ENCODE measurements around the gene ENDOV. TPM values are rescaled to one million over a fixed set of nuclear protein-coding genes. Genes with fewer than 3 reads are reported as not detected.

The ENDOV gene
- total RNA-seq, 4 donors from 2014 or later: 9.1 to 14.7 (median 13.0) TPM

DNA sequence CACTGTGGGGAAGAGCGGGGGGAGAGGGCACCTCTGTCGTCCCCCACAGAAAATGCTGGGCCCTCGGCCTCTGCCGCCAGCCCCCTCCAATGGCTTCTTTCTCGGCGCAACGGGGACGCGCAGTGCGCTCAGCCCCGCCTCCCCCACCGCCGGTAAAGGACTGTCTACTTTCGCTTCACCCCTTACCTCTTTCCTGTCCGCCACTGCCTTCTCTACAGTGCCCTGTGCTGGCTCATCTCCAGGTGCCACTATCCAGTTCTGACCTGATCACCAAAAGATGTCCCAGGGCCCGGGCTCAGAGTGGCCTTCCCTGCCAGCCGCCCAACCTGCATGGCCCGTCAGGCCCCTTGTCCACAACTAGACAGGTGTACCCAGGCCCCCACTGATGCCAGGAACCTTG lies 7.3 kb downstream of the ENDOV start:
- Histone ChIP-seq H3K9me3 (no peaks in the 10 kb centered on the region), H3K4me1 (peaks cover 8 to 31% (median 10%) of the 10 kb centered on the region in 4 donors), H3K4me3 (no peak overlapping the region), H3K27me3 (no peaks in the 10 kb centered on the region), H3K36me3 (peaks cover 0 to 21% (median 9%) of the 10 kb centered on the region in 4 donors), H3K27ac (replicated peaks in 1 of 4) (no peak overlapping the region)
- intact Hi-C loops (cut with DNase I): loop anchor here (10.0 kb wide), 1 partner anchor 443 kb away; no protein-coding TSS in a partner anchor
- TF ChIP-seq POLR2A (IDR thresholded peaks at IDR 0.05; ENCODE audit: low read depth) (no peak), POLR2AphosphoS5 (IDR thresholded peaks at IDR 0.05) (no peak), EP300 (IDR thresholded peaks at IDR 0.05) (no peak)
- TF ChIP-seq, protein P1, sequence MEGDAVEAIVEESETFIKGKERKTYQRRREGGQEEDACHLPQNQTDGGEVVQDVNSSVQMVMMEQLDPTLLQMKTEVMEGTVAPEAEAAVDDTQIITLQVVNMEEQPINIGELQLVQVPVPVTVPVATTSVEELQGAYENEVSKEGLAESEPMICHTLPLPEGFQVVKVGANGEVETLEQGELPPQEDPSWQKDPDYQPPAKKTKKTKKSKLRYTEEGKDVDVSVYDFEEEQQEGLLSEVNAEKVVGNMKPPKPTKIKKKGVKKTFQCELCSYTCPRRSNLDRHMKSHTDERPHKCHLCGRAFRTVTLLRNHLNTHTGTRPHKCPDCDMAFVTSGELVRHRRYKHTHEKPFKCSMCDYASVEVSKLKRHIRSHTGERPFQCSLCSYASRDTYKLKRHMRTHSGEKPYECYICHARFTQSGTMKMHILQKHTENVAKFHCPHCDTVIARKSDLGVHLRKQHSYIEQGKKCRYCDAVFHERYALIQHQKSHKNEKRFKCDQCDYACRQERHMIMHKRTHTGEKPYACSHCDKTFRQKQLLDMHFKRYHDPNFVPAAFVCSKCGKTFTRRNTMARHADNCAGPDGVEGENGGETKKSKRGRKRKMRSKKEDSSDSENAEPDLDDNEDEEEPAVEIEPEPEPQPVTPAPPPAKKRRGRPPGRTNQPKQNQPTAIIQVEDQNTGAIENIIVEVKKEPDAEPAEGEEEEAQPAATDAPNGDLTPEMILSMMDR (IDR thresholded peaks at IDR 0.05): no peak
- DNase-seq (ENCODE audit: extremely low spot score): no peak
- WGBS: 85% methylated on average over 16 of the region's 18 CpGs

DNA sequence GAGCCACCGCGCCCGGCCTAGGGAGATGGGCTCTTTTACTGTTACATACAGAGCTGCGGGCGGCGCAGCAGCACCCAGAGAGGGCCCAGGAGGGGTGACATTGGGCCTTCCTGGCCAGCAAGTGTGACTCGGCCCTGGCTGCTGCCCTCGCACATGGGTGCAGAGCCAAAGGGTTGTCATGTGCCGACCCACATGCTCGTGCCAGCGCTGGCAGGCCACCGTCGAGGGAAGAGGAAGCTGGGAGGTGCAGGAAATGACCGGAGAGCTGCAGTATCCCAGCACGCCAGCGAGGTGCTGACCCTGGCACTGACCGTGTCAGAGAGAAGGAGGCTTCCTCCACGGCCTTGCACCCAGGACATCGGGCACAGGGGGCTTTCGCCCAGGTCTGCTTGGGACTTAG lies 8.0 kb downstream of the ENDOV start:
- TF ChIP-seq POLR2A (IDR thresholded peaks at IDR 0.05; ENCODE audit: low read depth) (no peak), EP300 (IDR thresholded peaks at IDR 0.05) (no peak), POLR2AphosphoS5 (IDR thresholded peaks at IDR 0.05) (peak in 1 of 2 donors; percentile 36)
- TF ChIP-seq, protein P1 (IDR thresholded peaks at IDR 0.05): no peak
- Histone ChIP-seq H3K27me3 (no peaks in the 10 kb centered on the region), H3K4me1 (peaks cover 8 to 27% (median 9%) of the 10 kb centered on the region in 4 donors), H3K27ac (replicated peaks in 1 of 4) (no peak overlapping the region), H3K4me3 (no peak overlapping the region), H3K9me3 (no peaks in the 10 kb centered on the region), H3K36me3 (peaks cover 0 to 19% (median 6%) of the 10 kb centered on the region in 4 donors)
- no peak for DNase-seq (ENCODE audit: extremely low spot score)
- WGBS: 69% methylated on average over 19 of the region's 20 CpGs
- intact Hi-C loops (cut with DNase I): loop anchor here (10.0 kb wide), 1 partner anchor 442 kb away; no protein-coding TSS in a partner anchor

DNA sequence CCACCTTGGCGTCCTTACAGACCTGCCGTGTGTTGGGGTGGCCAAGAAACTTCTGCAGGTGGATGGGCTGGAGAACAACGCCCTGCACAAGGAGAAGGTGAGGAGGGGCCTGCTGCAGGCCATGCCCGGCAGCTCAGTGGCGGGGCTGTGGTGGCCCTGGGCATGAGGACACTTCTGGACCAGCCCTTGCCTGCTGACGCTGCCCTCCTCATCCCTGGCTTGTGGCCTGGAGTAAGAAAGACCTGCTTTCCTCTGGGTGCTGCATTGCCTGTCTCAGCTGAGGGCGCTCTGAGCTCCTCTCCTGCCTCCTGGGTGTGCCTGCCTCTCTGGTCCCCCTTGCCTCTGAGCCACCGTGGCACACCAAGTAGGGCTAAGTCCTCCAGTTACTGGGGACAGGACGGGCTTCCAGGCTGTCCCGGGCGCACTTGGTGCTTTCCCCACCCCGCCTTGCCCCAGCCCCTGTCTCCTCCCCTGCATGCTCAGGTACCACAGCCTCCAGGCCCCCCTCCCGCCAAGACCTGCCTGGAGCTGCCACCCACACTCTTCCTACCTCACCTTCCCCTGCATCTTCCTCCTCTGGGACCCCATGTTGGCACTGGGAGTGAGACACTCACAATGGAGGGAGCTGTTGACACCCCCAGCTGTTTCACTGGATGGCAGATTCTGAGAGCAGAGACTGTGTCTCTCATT lies 8.7 kb downstream of the ENDOV start:
- intact Hi-C loops (cut with DNase I): loop anchor here (10.0 kb wide), 1 partner anchor 441 kb away; no protein-coding TSS in a partner anchor
- no peaks in the 10 kb centered on the region for H3K27me3 ChIP-seq
- WGBS: 81% methylated on average over 9 of the region's 13 CpGs
- TF ChIP-seq, protein P1 (IDR thresholded peaks at IDR 0.05): no peak
- TF ChIP-seq EP300 (IDR thresholded peaks at IDR 0.05) (no peak), POLR2AphosphoS5 (IDR thresholded peaks at IDR 0.05) (no peak), POLR2A (IDR thresholded peaks at IDR 0.05; ENCODE audit: low read depth) (no peak)
- no peaks in the 10 kb centered on the region for H3K9me3 ChIP-seq
- H3K36me3 ChIP-seq: peaks cover 0 to 25% (median 8%) of the 10 kb centered on the region in 4 donors
- no peak overlapping the region for H3K27ac ChIP-seq (replicated peaks in 1 of 4)
- no peak overlapping the region for H3K4me3 ChIP-seq
- H3K4me1 ChIP-seq: peaks cover 8 to 22% (median 9%) of the 10 kb centered on the region in 4 donors
- no peak for DNase-seq (ENCODE audit: extremely low spot score)

DNA sequence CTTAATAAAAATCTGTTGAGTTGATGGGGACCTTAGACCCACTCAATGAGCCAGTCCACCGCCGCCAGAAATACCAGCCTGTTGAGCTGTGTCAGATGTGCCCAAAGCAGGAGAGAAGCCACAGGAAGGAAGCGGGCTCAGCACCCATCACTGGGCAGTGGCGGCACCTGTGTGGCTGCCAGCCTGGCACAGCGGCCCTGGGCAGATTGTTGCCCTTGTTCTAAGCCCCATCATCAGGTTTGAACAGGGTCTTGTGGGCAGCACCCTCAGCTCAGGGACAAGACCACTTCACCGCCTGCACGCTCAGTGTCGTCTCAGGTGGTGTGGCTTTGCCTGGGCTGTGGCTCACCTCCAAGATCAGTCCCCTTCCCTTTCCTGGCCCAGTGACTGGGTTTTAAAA lies 9.3 kb downstream of the ENDOV start:
- TF ChIP-seq, protein P1 (IDR thresholded peaks at IDR 0.05): no peak
- no peak for TF ChIP-seq POLR2A (IDR thresholded peaks at IDR 0.05; ENCODE audit: low read depth)
- Histone ChIP-seq H3K36me3 (peaks cover 0 to 29% (median 12%) of the 10 kb centered on the region in 4 donors), H3K27ac (replicated peaks in 1 of 4) (no peak overlapping the region), H3K4me1 (peaks cover 8 to 22% (median 9%) of the 10 kb centered on the region in 4 donors), H3K4me3 (no peak overlapping the region), H3K27me3 (no peaks in the 10 kb centered on the region), H3K9me3 (no peaks in the 10 kb centered on the region)
- 91% methylated on average over 8 of the region's 8 CpGs for WGBS
- intact Hi-C loops (cut with DNase I): loop anchor here (10.0 kb wide), 1 partner anchor 441 kb away; no protein-coding TSS in a partner anchor
- DNase-seq (ENCODE audit: extremely low spot score): no peak
